AG09319 (cell line): ENCODE results near the gene LMX1B.

ENCODE experiments used
- DNase-seq: peaks from one replicate; pipeline ENCODE4 v3.0.0-alpha.2; 2010; ENCODE audit warnings: low read depth; ENCODE audit errors: extremely low read depth
- TF ChIP-seq, protein P1 (sequence below): IDR thresholded peaks from 2 replicates; pipeline ENCODE4 v1.5.1; 2011; ENCODE audit warnings: low read depth, mild to moderate bottlenecking, inconsistent platforms, low read length, moderate library complexity

Gene LMX1B

DNA sequence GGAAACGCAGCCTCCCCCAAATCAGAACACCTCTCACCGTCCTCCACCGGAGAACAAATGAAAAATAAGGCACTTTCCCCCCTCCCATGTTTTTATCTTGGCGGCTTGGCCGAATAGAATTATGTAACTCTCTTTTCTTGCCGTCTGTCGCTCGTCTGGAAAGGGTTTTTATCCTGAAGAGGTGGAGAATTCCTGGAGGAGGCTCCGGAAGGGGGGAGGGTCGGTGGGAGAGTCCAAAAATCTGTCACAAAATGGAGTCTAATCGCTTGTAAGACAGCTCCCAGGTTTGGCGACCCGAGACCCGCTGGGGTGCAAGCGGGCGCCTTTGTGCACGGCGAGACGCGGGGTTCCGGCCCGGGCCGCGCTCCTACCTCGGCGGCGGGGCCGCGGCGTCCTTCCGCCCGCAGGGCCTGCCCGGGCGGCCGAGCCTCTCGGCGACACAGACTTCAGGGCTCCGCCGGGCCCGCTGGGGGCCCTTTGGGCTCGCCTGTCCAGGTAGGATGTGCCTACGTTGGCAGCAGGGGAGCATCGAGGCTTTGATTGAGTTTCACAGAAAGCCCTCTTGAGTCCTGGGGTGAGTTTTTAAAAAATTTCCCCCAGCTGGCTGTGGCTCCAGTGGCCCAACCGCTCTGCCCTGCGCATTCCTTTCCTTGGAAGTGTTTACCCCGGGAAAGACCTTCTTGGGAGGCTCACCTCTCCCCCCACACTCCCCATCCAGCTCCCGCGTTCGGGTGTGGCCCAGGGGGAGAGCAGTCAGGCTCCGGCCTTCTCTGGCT, 5.0 kb downstream of the LMX1B start:
- TF ChIP-seq, protein P1, sequence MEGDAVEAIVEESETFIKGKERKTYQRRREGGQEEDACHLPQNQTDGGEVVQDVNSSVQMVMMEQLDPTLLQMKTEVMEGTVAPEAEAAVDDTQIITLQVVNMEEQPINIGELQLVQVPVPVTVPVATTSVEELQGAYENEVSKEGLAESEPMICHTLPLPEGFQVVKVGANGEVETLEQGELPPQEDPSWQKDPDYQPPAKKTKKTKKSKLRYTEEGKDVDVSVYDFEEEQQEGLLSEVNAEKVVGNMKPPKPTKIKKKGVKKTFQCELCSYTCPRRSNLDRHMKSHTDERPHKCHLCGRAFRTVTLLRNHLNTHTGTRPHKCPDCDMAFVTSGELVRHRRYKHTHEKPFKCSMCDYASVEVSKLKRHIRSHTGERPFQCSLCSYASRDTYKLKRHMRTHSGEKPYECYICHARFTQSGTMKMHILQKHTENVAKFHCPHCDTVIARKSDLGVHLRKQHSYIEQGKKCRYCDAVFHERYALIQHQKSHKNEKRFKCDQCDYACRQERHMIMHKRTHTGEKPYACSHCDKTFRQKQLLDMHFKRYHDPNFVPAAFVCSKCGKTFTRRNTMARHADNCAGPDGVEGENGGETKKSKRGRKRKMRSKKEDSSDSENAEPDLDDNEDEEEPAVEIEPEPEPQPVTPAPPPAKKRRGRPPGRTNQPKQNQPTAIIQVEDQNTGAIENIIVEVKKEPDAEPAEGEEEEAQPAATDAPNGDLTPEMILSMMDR: no peak
- no peak for DNase-seq

DNA sequence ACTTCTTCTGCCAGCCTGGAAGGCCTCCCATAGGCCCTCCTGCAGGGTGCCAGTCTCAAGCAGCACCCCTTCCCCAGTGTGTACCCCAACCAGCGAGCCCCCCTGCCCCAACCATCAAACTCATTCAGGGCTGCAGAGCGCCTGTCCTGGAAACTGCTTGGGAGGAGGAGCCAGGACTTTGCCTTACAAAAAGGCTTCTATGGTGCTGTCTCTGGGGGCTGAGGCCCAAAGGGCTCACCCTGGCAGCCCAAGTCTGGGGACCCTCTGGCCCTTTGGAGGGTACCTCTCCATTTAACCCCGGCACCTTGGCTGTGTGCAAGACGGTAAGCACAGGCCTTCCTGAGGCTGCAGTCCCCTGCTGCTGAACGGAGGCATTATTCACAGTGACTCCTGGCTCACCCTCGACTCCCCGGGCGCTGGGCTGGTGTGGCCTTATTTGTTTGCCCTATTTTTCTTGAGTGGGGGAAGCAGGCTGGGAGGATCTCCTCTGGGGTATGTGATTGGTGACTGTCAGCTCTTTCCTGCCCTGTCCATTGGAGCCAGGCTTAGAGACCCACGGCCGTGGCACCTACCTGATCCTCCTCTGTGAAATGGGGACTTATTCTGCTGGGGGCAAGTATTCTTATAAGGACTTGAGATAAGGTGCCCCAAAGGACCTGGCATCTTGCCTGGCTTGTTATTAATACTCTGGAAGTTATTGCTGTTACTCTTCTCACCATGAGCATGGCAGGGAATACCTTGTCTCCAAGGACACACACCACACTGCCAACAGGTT, 5.8 kb downstream of the LMX1B start:
- TF ChIP-seq, protein P1: no peak
- no peak for DNase-seq

DNA sequence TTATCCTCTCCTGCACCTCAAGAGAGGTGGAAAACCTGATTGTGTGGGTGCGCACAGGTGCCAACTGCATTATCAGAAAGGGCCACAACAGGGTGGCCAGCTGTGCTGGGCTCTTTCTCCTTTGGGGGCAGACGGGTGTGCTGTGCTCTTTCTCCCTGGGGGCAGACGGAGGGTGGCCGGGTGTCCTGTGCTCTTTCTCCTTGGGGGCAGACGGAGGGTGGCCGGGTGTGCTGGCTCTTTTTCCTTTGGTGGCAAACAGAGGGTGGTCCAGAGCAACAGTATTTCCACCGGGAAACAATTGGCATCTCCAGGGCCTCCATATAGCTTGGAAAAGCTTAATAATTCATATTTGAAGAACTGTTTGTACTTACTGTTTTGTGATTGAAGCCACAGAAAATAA, 6.8 kb downstream of the LMX1B start:
- TF ChIP-seq, protein P1: no peak
- DNase-seq: no peak

DNA sequence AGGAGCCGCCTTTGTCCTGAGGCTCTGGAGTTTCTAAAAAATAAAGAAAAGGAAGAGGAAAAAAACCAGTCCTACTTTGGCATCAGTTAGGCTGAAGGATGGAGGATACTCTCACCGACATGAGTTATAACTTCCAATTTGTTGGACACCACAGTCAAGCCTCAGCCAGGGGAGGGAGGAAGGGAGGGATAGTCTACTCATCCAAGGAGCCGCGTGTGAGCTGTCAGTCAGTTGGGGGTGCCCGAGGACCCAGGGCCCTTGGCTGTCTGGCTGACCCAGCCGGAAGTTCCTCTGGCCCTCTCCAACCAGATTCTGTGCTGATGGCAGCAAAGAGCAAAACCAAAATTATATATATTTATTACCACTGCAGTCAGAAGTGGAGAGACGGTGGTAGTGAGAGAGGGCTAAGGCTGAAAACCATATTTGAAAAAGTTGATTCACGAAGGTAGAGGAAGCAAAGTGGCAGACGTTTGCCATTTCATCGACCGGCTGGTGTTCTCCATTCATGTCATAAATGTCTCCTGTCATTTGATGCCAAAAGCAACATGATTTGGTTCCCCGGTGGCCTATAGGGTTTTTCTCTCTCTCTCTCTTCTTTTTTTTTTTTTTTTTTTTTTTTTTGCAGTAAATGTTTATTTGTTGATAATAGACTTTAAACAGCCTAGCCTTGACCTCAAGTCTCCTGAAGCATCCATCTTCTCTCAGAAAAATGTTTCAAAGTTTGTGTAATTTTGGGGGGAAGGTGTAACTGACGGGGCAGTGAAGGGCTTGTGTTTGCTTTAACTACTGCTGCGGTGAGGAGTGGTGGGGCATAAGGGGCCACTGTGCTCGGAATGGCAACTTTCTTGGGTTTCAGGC, 7.6 kb downstream of the LMX1B start:
- TF ChIP-seq, protein P1: no peak
- DNase-seq: no peak

DNA sequence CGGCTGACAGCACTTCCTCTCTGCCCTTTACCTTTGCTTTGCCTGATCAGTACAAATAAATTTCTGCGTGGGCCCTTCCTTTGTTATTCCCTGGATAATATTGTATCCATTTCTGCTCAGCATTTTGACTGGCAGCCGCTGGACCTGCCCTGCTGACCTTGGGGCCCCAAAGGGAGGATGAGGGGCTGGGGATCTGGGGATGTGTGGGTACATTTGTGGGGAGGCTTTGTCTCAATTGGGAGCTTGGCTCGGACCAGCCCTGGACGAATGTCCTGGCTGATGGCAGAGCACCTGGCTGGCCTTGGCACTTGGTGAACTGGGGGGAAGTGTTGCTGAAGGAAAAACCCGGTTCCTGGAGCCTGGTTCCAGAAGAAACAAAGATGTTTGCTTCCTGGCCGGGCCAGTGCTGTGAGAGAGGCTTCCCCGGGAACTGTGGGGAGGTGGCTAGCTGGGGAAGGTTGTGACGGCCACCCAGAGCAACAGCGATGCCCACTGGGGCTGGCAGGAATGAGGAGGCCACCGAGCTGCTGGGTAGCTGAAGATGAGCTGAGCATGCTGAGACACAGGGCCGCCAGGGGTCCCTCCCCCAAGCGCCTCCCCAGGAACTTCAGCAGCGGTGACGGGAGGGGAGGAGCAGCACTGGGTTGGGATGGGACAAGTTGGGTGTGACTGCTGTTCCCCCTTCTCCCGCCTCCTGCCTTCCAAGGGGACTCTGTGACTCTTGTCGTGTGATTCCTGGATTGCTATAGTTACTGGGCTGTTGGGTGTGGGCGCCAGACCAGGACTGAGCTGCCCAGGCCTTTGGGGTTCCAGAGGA, 8.4 kb downstream of the LMX1B start:
- TF ChIP-seq, protein P1: no peak
- DNase-seq: no peak

DNA sequence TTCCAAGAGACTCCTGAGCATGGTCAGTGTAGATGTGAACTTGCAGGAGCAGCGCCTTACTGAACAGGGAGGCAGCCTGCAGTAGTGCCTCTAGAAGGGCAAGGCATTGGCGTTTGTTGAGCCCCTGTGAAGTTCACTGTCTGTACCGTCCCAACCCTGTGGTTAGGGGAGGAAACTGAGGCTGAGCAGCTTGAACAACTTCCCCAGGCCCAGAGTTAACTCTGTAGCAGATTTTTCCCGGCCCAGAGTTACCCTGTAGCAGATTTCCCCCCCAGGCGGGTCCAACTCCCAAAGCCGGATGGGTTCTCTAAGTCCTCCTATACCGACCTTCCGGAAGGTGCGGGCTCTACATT, 9.6 kb downstream of the LMX1B start:
- TF ChIP-seq, protein P1: no peak
- no peak for DNase-seq
